IPS DF 4.7 (cell line): ENCODE measurements around the gene NDUFA9.
A peak's percentile ranks its signal among the peaks of the same experiment; 100 is the strongest.

Source experiments
- DNase-seq: peaks from one replicate; pipeline ENCODE4 v3.0.0-alpha.2; 2013; ENCODE audit warnings: low spot score; ENCODE audit errors: extremely low read depth

The NDUFA9 gene

DNA sequence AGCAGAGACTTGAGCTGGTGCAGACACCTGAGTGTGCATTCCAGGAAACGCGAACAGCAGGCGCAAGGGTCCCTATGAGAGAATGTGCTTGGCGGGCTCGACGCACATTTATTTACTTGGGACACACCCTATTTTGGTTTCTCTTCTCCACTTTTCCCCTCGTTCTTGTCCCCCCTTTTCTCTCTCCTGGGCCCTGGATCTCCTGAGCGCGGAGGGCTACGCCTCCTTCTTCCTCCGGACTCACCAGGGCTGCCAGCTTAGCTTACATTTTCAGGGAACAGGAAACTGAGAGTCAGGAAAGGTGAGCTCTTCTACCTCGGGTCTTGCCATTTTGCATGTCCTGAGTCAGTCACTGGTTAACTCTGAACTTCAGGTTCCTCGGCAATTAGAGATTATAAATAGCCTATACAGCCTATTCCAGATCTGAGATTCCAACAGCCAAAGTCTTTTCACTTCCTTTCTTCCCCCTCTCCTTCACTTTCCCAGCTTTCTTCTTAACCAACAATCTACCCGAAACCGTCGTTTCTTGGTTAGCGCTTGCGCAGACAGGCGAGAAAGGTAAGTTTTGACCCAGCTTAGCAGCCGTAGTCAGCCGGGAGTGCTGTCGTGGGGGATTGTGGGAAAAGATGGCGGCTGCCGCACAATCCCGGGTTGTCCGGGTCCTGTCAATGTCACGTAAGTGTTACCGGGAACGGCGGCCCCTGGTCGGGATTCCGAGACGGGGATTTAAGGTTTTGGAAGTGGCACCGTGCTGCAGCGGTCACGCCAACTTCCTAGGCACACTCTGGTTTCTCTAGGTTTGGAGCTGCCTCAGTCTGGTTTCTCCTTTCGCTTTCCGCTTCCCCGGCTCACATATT, at the start of gene NDUFA9, which contains the start of gene AKAP3:
NDUFA9 (plus strand) TSS at position 614 of the 857 bp plus-strand sequence; CDS start at position 627, 13 bp downstream.
AKAP3 (minus strand) TSS at position 551 of the 857 bp plus-strand sequence. CDS start 10,855 bp downstream, outside the sequence.
- peak; percentile 62 for DNase-seq

DNA sequence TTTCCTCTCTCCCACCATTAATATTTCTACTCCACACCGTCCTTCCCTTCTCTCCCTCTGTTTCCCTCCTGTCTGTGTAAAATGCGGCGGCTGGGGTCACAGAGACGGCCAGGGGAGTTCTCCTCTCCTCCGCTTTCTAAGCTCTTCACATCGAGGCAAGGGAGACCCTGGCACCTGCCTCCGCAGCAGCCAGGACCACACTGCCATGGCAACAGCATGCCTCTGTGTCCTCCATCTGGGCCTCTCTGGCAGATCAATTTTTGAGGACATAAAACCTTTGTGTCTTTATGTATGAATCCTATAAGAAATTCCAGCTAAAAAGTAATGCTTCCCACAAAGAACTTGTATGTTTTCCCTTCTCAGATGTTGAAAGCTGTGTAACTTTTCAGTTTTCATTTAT, 45.5 kb upstream of the NDUFA9 start:
- DNase-seq: no peak

DNA sequence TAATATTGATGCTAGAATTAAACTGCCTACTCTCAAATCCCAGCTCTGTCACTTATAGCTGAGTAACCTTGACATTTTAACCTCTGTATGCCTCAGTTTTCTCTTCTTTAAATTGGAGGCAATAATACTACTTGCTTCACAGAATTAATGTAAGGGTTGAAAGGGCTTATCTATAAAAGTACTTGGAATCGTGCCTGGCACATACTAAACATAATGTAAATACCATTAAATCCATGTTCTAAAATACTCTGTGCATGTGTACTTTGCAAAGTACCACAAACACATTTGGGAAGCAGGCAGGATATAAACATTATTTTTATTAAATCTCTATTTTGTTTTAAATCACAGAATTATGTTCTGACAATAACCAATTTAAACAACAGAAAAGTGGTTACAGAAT, 45.0 kb upstream of the NDUFA9 start:
- no peak for DNase-seq

DNA sequence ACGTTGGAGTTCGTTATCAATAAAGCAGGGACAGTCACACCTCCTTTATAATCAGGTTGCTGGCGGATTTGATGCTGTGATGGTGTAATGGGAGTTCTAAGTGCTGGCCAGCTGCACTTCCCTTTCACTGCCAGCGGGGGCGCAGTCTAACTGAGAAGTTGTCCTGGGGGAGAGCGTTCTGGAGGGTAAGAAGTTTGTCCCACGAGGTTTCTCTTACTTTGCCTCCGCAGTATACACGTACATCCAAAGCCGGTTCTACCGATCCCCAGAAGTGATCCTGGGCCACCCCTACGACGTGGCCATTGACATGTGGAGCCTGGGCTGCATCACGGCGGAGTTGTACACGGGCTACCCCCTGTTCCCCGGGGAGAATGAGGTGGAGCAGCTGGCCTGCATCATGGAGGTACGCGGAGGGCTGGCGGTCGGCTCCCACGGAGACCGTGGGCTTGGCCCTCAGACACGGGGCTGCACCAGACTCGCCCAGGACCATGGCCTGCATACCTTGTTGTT, 44.2 kb upstream of the NDUFA9 start:
- DNase-seq: peak; percentile 66

DNA sequence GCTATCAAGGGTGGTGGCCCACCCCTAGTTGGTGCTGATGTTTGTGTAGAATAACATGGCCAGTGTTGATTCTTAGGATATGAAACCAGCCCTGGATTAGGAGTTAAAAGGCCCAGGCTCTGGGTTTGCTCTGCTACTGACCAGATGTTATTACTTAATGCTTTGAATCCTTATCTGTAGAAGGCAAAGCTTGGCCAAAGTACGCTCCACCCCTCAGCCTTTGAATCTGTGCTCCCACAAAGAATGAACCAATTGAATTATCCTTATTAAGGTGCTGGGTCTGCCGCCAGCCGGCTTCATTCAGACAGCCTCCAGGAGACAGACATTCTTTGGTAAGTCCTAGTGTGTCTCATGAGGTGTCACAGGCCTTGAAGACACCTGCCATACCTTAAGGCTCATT, 41.9 kb upstream of the NDUFA9 start:
- DNase-seq: no peak

DNA sequence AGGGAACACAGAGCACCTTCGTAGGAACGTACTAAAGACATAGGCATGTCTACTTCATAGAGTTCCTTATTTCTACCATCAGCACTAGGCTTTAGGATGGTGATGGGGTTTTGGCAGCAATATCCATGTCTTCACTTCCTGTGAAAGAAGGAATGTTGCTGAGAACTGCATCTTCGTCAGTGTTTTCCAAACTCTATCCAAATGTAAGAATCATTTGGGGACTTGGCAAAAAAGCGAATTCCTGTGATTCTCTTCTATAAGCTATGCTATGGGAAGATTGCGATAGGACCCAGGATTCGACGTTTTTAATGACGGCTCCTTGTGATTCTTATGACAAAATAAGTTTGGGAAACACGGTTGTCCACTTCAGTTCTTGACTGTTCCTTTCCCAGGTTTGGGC, 39.8 kb upstream of the NDUFA9 start:
- DNase-seq: no peak

DNA sequence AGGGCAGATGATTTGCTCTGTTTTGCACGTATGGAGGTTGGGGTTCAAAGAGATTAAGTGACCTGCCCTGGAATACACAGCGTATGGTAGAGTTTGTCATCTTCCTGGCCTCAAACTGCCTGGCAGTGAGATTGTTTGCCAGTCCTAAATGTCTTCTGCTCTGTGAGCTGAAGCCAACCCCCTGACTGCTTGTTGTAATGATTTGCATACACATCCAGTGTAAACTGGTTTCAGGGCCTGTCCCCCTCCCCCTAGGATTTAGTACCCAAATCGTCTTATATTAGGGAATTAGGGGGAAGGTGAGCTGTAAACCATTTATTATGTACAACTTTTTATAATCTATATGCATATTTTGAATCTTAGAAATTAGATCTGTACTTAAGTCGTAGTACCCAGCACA, 38.4 kb upstream of the NDUFA9 start:
- DNase-seq: no peak

DNA sequence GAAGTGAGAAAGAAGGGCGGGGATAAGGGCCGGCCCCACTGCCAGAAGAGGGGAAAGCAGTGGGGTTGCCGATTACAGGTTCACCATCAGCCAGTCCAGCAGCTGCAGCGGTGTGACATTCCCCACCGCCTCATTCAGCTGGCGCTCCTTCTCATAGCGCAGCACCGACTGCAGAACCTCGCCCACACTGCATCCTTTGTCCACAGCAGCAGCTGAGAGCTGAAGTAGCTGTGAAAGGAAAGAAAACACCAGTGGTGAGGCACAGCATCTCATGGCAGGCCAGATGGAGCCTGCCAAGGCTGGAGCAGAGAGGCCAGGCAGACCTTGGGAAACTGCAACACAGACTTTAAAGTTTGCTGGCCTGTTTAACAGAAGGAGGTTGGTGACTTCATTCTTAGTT, 33.2 kb upstream of the NDUFA9 start:
- DNase-seq: no peak

DNA sequence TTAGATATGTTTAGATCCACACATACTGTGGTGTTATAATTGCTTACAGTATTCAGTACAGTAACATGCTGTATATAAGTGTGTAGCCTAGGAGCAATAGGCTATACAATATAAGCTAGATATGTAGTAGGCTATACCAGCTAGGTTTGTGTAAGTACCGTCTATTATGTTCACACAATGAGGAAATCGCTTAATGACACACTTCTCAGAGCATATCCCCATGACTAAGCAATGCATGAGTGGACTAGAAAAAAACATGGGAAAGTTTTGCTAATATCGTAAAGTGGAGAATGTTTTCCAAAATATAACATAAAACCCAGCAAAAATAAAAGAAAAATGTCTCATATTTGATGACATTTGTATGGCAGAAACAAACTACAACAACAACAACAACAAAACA, 27.4 kb upstream of the NDUFA9 start:
- no peak for DNase-seq

DNA sequence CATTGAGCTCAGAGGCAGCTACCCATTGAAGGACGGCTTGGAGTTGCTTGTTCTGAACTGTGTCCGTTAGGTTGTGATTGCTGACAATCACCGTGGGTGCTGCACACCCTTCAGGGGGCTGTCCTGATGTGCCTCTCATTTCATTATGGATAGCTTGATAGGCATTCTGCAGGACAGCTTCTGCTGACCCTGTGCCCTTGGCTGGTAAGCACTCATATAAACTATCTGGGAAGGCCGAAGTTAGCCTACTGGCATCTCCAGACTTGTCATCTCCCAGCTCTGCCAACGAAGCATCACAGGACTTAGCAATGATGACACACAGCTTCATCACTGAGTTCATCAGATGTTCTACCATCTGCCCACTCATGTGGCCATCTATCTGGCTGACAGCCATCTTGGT, 22.4 kb upstream of the NDUFA9 start:
- DNase-seq: no peak

DNA sequence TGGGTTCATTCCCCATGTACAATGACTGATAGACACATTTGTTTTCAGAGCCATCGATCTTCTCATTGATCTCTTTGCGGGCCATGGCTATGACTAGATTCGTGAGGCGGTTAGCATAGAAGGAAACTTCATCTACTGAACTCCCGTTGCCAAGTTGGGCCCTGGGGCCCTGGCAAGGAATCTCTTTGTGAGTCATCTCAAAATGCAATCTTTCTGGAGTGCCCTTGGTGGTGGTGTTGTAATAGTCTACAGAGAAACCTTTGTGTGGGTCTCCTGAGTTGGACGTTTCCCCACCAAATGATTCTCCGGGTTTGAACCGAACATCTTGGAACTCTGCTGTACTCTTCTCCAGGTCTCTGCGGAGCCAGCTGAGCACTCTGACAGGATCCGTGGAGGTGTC, 20.5 kb upstream of the NDUFA9 start:
- DNase-seq: no peak

DNA sequence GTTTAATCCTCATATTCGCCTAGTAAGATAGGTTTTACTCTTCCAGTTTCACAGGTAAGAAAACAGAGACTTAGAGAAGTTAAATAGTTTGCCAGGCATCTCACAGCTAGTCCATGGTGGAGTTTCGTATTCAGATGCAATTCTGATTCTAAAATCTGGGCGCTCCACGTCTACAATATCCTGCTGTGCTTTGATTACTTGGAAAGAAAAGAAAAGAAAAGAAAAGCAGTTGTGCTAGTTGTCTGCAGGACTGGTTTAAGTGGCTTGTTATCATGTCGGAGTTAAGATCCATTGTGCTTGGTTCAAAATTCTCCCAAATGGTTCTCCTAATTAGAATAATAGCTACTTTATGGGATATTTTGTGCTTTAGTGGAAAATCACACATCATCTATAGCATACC, 18.7 kb upstream of the NDUFA9 start:
- DNase-seq: no peak

DNA sequence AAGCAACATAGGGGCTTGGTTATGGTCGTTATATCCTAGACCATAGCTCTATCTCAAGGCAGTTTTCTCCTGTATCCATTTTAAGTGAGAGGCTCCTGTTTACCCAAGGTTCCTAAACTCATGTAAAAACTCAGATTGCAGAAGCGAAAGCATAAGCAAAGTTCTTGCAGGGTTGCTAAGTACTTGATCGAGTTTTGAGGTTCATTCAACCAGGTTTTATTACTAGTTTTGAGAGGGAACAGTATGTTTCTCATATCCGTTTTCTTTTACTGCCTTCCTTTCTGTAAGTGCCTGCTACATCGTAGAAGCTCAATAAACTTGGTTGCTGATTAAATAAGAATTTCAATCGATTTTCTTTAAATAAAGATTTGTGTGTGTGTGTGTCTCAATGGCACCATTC, 5.2 kb upstream of the NDUFA9 start:
- DNase-seq: no peak

DNA sequence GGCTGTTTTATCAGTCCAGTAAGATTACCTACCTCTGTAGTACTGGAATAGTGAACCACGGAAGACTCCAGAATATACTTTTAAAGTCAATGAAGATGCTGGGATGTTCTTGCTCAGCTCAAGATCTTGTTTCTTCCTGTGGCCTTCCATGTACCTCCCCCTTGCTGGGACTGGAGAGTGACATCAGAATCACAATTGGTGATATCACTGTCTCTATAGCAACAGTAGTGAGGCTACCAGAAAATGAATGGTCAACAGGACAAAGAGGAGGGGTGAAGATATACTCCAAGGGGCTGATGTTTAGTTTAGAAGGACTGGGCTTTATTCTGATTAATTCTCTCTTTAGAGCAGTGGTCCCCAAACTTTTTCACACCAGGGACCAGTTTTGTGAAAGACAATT, 3.9 kb upstream of the NDUFA9 start:
- DNase-seq: no peak

DNA sequence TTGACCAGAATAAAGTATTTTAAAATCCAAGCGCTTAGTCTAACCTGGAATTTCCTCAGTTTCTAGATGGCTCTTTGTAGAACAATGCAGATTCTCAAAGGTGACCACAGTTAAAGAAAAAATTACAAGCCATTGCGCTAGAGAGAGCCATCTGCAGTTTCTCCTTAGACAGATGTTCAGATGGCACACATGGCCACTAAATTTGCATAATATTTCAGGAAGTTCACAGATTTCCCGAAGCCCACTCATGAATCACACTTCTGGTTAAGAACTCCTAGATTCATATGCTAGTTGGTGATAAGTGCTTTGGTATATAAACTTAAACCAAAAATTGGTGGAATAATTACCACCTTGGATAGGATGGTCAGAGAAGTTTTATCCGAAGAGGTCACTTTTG, 812 bp upstream of the NDUFA9 start:
- no peak for DNase-seq

DNA sequence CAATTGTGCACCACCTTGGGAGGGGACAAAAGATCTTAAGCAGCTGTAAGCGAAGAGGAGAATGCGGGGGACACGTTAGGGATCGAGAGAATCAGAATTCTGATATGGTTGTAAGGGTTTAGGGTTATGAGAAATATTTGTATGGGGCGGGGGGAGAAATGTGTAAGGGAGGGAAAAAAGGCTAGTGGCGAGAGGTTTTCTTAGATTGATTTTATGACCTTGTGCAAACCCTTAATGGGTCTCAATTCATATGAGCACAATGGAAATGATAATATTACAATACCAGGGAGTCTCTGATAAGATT, 396 bp downstream of the NDUFA9 start:
- no peak for DNase-seq

DNA sequence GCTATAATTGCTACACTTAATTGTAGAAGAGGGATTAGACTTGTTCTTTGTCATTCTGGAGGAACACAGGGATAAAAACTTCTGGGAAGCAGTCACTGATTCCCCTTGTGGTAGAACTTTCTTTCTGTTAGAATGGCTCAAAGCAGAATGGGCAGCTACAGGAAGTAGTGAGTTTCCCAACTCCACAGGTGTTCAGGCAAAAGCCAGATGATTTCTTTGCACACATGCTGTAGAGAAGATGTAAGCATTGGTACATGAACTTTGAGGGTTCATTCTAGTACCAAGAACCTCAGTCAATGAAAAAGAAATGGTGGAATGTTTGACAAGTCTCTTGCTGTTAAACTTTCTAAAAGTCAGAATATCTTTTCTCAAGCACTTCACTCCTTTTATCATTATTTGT, 4.3 kb downstream of the NDUFA9 start:
- no peak for DNase-seq

DNA sequence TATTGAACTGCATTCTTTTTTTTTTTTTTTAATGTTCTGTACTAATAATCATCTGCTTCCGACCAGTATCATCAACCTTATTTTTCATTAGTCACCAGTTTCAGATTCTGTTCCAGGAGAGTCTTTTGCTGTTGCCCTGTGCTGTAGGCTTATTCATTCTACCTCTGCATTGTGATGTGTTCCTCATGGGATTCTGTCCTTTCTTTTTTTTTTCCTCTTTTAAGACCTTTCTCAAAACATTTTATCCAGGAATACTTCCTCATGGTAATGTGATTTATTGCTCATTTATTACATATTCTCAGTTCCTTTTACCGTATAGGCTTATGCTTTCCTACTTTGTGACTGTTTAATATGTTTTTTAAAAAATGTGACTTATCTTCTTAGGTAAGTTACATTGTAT, 4.8 kb downstream of the NDUFA9 start:
- DNase-seq: no peak

DNA sequence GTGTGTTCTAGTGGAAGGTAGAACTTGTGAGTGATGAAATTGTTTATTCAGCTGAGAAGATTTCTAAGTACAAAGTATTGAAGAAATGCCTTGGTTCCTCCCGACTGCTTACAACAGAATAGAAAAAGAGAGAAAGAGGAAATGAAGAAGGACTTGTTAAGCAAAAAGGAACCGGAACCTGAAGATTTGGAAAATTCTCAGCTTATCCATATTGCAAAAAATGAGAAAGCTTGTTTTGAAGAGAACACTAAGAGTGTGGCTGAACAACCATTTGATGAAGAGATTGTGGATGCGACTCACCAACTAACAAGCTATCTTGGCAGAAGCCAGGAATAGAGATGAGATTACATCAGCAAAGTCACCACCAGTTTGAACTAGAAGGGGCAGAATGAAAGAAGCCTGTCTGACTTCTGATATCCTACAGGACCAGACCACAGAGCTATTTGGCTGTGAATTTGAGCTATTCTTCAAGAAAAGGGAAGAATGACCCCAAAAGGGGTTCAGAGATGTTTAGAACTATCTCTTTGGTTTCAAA, 15.1 kb downstream of the NDUFA9 start:
- DNase-seq: no peak

DNA sequence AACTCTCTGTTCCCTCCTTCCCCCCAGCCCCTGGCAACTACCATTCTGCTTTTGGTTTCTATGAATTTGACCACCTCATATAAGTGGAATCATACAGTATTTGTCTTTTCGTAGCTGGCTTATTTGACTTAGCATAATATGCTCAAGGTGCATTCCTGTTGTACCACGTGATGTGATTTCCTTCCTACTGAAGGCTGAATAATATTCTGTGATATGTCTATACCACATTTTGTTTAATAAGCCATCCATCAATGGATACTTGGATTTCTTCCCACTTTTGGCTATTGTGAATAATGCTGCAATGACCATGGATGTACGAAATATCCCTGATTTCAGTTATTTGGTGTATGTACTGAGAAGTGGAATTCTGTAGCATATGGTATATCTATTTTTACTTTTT, 16.3 kb downstream of the NDUFA9 start:
- no peak for DNase-seq

DNA sequence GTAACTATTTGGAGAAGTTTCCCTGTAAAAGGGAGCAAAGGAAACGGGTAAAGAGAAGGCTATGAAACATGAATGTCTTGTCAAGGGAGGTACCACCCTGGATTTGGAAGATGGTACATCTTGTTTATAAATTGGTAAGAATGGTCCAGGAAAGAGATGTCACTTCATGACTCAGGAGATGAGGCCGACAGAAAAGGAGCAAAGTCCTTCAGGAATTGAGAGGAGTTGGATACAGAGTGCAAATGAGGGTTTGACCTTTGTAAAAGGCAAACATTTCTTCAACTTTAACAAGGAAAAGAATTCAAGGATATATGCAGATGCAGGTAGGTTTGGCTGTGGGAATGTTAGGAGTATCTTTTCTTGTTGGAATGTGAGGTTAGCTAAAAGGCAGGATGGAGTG, 30.8 kb downstream of the NDUFA9 start:
- no peak for DNase-seq

DNA sequence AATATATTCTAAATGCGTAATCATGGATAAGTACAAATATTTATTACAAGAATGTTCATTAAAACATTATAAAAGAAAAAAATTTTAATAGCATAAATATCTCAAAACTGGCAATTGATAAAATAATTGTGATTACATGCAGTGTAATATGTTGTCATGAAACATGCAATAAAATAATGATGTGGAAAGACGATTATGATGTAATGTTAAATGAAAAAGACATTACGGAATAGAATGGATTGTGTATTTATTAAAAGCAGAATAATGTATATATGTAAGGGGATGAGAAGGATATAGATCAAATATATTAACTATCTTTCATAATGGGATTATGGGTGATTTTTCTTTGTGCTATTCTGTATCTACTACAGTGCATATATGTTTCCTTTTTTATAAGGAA, 32.8 kb downstream of the NDUFA9 start:
- no peak for DNase-seq

DNA sequence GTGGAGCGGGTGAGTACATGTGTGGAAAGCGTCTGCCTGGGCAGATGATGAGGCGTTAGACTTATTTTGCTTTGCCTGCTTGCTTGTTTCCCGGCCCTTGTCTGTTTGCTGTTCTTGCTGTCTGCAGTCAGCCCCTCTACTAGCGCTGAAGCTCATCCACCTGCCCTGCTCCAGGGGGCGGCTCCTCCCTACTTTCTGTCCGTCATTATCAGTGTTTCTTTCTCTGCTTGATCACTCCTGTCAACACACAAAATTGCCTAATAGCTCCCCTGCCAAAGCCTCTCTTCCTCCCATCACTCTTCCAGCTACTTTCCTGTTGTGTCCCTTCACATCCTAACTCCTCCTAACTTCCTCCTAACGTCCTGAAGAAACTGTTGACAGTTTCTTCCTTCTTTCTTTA, 36.4 kb downstream of the NDUFA9 start:
- DNase-seq: no peak
